Activated CD4-positive, alpha-beta T cell treated with anti-CD3 and anti-CD28 coated beads for 36 hours (primary cell): Measurements from ENCODE around the gene LRRFIP1. TPM values are rescaled to one million over a fixed set of nuclear protein-coding genes. Genes with fewer than 3 reads are reported as not detected.
A peak's percentile ranks its signal among the peaks of the same experiment; 100 is the strongest.

Source experiments
- ATAC-seq: fragments of 200-7000 bp; cut with Tn5 transposase; one replicate; pipeline ENCODE4 v1.10.0; 2021; ENCODE audit warnings: mild to moderate bottlenecking, moderate library complexity
- CTCF ChIA-PET: fragments of 350-600 bp; sonication (Branson Sonifier 250); formaldehyde crosslinking; loops from one replicate; lab custom pipeline; 2021; ENCODE audit warnings: antibody characterized with exemption; lab: Charles Lee
- POLR2A ChIA-PET: fragments of 350-600 bp; sonication (Branson Sonifier 250); formaldehyde crosslinking; loops from one replicate; lab custom pipeline; 2021; ENCODE audit warnings: antibody characterized with exemption, inconsistent platforms; lab: Charles Lee
- DNase-seq: peaks from one replicate; pipeline ENCODE4 v3.0.0-alpha.2; 2020
- H3K27ac Mint-ChIP-seq: one replicate; pipeline ENCODE4 v1.8.0; 2021; ENCODE audit warnings: mixed read lengths
- H3K27me3 Mint-ChIP-seq: one replicate; pipeline ENCODE4 v1.8.0; 2021; ENCODE audit warnings: mixed read lengths
- H3K36me3 Mint-ChIP-seq: one replicate; pipeline ENCODE4 v1.8.0; 2021; ENCODE audit warnings: low read depth, mixed read lengths
- H3K4me1 Mint-ChIP-seq: one replicate; pipeline ENCODE4 v1.8.0; 2021; ENCODE audit warnings: mixed read lengths
- H3K4me3 Mint-ChIP-seq: one replicate; pipeline ENCODE4 v1.8.0; 2021; ENCODE audit warnings: mild to moderate bottlenecking, moderate library complexity, mixed read lengths
- H3K9me3 Mint-ChIP-seq: one replicate; pipeline ENCODE4 v1.8.0; 2021; ENCODE audit warnings: low read depth, mixed read lengths
- intact Hi-C, 2 experiments: fragments of 100-400 bp; cut with DNase I in 1 of 2; cut with micrococcal nuclease in 1 of 2; formaldehyde crosslinking; loops; one replicate each; pipeline versions ENCODE4 v1.14.2 to v1.15.1; 2022 to 2024; cut with DNase I, micrococcal nuclease
- total RNA-seq, 2 experiments: library from RNA; stranded (reverse); gene quantifications; one replicate each; pipeline ENCODE4 v1.2.3, GENCODE V29; 2021

LRRFIP1 gene
- total RNA-seq, 2 experiments from 2014 or later, result 234 to 235 TPM

DNA sequence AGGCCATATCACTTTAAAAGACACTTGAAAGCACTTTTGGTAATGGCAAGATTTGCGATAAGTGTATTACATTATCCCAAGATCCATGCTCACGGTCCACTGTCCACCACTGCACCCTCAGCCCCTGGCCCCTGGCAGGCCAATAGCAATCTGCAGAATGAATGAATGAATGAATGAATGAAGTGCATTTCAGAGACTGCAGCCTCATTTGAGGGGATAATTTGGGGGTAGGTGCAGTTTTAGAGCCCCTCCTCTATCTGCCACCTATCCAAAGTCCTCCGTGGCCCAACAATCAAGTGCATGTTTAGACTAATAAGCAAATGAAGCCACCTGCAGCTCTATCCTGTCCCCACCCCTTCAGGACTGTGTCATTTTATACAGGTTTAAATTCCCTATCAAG is 169.9 kb downstream of the LRRFIP1 start:
- Mint-ChIP-seq H3K36me3 (peaks cover 14% of the 10 kb centered on the region), H3K27me3 (no peaks in the 10 kb centered on the region), H3K27ac (no peak overlapping the region), H3K4me3 (no peak overlapping the region), H3K4me1 (no peaks in the 10 kb centered on the region), H3K9me3 (peaks cover 6% of the 10 kb centered on the region)
- intact Hi-C loops, result no loop called here
- ChIA-PET POLR2A (no interaction called here), CTCF (no interaction called here)
- ATAC-seq (no peak), DNase-seq (no peak)

GRCh38 chr2:237798236-237799059 is 171.1 kb downstream of the LRRFIP1 start, which contains the start of gene RBM44:
Gene RBM44 (plus strand): TSS chr2:237798779. CDS start chr2:237813610, 14,831 bp downstream.
- DNase-seq (no peak), ATAC-seq (no peak)
- intact Hi-C loops, result no loop called here
- Mint-ChIP-seq H3K27me3 (no peaks in the 10 kb centered on the region), H3K27ac (no peak within 1 kb of the TSS), H3K9me3 (peaks cover 6% of the 10 kb centered on the region), H3K36me3 (peaks cover 11% of the 10 kb centered on the region), H3K4me3 (no peak within 1 kb of the TSS), H3K4me1 (no peaks in the 10 kb centered on the region)
- ChIA-PET CTCF (no interaction called here), POLR2A (no interaction called here)

GRCh38 chr2:237799060-237799428 is 171.7 kb downstream of the LRRFIP1 start:
- Mint-ChIP-seq H3K4me3 (no peak overlapping the region), H3K9me3 (peaks cover 6% of the 10 kb centered on the region), H3K27ac (no peak overlapping the region), H3K27me3 (no peaks in the 10 kb centered on the region), H3K36me3 (peaks cover 11% of the 10 kb centered on the region), H3K4me1 (no peaks in the 10 kb centered on the region)
- ChIA-PET POLR2A (no interaction called here), CTCF (interaction anchor here (0.6 kb wide), 1 partner anchor 375 kb away, joined by 3 read pairs; no protein-coding TSS in a partner anchor)
- ATAC-seq, result no peak
- intact Hi-C loops, result no loop called here
- no peak for DNase-seq

DNA sequence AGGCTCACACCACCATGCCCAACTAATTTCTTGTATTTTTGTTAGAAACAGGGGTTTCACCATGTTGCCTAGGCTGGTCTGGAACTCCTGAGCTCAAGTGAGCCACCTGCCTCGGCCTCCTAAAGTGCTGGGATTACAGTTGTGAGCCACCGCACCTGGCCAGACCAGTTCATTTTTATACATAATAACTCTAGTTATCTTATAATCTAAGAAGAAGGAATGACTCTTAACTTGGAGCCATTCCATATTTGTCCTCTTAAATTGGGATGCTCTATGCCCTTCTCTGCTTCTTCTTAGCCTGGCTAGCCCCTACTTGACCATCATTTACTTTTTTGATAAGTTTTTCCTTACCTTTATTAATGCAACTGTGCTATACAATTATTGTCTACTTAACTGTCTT is 174.1 kb downstream of the LRRFIP1 start:
- no peak overlapping the region for H3K27ac Mint-ChIP-seq
- no peaks in the 10 kb centered on the region for H3K27me3 Mint-ChIP-seq
- CTCF ChIA-PET, result no interaction called here
- peaks cover 11% of the 10 kb centered on the region for H3K36me3 Mint-ChIP-seq
- intact Hi-C loops, result no loop called here
- ATAC-seq, result no peak
- no peak overlapping the region for H3K4me3 Mint-ChIP-seq
- POLR2A ChIA-PET, result no interaction called here
- H3K4me1 Mint-ChIP-seq, result no peaks in the 10 kb centered on the region
- H3K9me3 Mint-ChIP-seq, result peaks cover 6% of the 10 kb centered on the region
- DNase-seq, result no peak

- intact Hi-C loops, result no loop called here
- ChIA-PET POLR2A (no interaction called here), CTCF (no interaction called here)
- H3K27me3 Mint-ChIP-seq, result no peaks in the 10 kb centered on the region
- no peak overlapping the region for H3K27ac Mint-ChIP-seq
- H3K9me3 Mint-ChIP-seq, result no peaks in the 10 kb centered on the region
- H3K4me1 Mint-ChIP-seq, result no peaks in the 10 kb centered on the region
- H3K36me3 Mint-ChIP-seq, result no peaks in the 10 kb centered on the region
- H3K4me3 Mint-ChIP-seq, result no peak overlapping the region
- no peak for ATAC-seq
- no peak for DNase-seq
Observed at GRCh38 chr2:237806334-237806733, 178.9 kb downstream of the LRRFIP1 start.

DNA sequence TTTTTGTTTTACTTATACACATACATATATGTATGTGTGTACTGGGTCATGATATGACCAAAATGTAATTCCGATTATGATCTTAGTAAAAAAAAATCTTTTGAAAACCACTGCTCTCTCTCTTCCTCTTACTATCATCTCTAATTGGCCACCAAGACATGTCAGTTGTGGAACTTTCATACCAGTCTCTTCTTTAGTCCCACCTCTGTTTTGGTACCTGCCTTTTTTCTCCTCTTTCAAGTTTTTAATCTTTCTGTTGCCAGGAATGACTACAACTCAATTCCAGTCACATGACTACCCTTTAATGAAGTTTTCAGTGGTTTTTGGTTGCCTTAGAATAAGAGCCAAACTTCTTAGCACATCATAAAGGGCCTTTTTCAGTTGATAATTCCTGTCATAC is 188.2 kb downstream of the LRRFIP1 start:
- POLR2A ChIA-PET, result no interaction called here
- Mint-ChIP-seq H3K4me3 (no peak overlapping the region), H3K36me3 (no peaks in the 10 kb centered on the region), H3K4me1 (peaks cover 19% of the 10 kb centered on the region), H3K27me3 (no peaks in the 10 kb centered on the region), H3K27ac (no peak overlapping the region), H3K9me3 (no peaks in the 10 kb centered on the region)
- ATAC-seq (peak; percentile 95), DNase-seq (no peak)
- intact Hi-C loops, result loop anchor here in 1 of 2 experiments (5.0 kb wide), 2 partner anchors 182 to 233 kb away; no protein-coding TSS in a partner anchor
- CTCF ChIA-PET, result no interaction called here

DNA sequence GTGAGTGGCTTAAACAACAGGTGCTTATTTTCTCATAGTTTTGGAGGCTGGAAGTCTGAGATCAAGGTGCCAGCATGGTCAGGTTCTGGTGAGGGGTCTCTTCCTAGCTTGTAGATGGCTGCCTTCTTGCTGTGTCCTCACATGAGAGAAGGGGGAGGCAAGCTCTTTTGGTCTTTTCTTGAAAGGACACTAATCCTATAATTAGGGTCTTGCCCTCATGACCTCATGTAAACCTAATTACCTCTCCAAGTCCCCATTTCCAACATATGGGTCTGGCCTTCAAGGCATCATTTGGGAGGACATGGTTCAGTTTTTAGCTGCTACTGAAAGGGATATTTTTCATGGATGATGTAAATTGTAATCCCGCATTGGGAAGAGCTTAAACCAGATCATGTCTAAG is 189.1 kb downstream of the LRRFIP1 start:
- Mint-ChIP-seq H3K9me3 (no peaks in the 10 kb centered on the region), H3K4me1 (peaks cover 19% of the 10 kb centered on the region), H3K4me3 (no peak overlapping the region), H3K27me3 (no peaks in the 10 kb centered on the region), H3K36me3 (no peaks in the 10 kb centered on the region), H3K27ac (no peak overlapping the region)
- ChIA-PET CTCF (interaction anchor here (0.5 to 0.8 kb wide), 5 partner anchors 17 to 345 kb away, joined by 3 to 4 read pairs (median 3); no protein-coding TSS in a partner anchor), POLR2A (no interaction called here)
- intact Hi-C loops, result loop anchor here in 1 of 2 experiments (5.0 kb wide), 2 partner anchors 181 to 234 kb away; no protein-coding TSS in a partner anchor
- DNase-seq (no peak), ATAC-seq (no peak)

GRCh38 chr2:237818066-237818473 is 190.7 kb downstream of the LRRFIP1 start:
- ATAC-seq, result no peak
- no peaks in the 10 kb centered on the region for H3K36me3 Mint-ChIP-seq

GRCh38 chr2:237819231-237819630 is 191.8 kb downstream of the LRRFIP1 start:
- intact Hi-C loops, result loop anchor here in 1 of 2 experiments (5.0 kb wide), 2 partner anchors 178 to 237 kb away; no protein-coding TSS in a partner anchor
- Mint-ChIP-seq H3K27me3 (no peaks in the 10 kb centered on the region), H3K9me3 (no peaks in the 10 kb centered on the region), H3K27ac (no peak overlapping the region), H3K4me3 (no peak overlapping the region), H3K4me1 (peaks cover 19% of the 10 kb centered on the region), H3K36me3 (no peaks in the 10 kb centered on the region)
- ATAC-seq (no peak), DNase-seq (no peak)
- CTCF ChIA-PET, result no interaction called here
- POLR2A ChIA-PET, result no interaction called here

More at GRCh38 chr2:237818066-237818473, 190.7 kb downstream of the LRRFIP1 start:
- no peak for DNase-seq
- Mint-ChIP-seq H3K27me3 (no peaks in the 10 kb centered on the region), H3K4me3 (no peak overlapping the region), H3K9me3 (no peaks in the 10 kb centered on the region), H3K4me1 (peaks cover 19% of the 10 kb centered on the region), H3K27ac (peak overlapping the region; percentile 21)
- intact Hi-C loops, result loop anchor here in 1 of 2 experiments (5.0 kb wide), 2 partner anchors 179 to 236 kb away; no protein-coding TSS in a partner anchor
- CTCF ChIA-PET, result no interaction called here
- POLR2A ChIA-PET, result no interaction called here

- DNase-seq, result no peak
- intact Hi-C loops, result no loop called here
- no peaks in the 10 kb centered on the region for H3K9me3 Mint-ChIP-seq
- H3K36me3 Mint-ChIP-seq, result no peaks in the 10 kb centered on the region
- no peaks in the 10 kb centered on the region for H3K27me3 Mint-ChIP-seq
- H3K4me1 Mint-ChIP-seq, result peaks cover 16% of the 10 kb centered on the region
- ChIA-PET POLR2A (no interaction called here), CTCF (interaction anchor here (0.6 kb wide), 1 partner anchor 750 kb away, joined by 3 read pairs; no protein-coding TSS in a partner anchor)
- H3K4me3 Mint-ChIP-seq, result no peak overlapping the region
- ATAC-seq, result no peak
- no peak overlapping the region for H3K27ac Mint-ChIP-seq
Observed at GRCh38 chr2:237820421-237820820, 193.0 kb downstream of the LRRFIP1 start.

- no peak overlapping the region for H3K4me3 Mint-ChIP-seq
- no peaks in the 10 kb centered on the region for H3K9me3 Mint-ChIP-seq
Observed at GRCh38 chr2:237823544-237823943, 196.2 kb downstream of the LRRFIP1 start.

DNA sequence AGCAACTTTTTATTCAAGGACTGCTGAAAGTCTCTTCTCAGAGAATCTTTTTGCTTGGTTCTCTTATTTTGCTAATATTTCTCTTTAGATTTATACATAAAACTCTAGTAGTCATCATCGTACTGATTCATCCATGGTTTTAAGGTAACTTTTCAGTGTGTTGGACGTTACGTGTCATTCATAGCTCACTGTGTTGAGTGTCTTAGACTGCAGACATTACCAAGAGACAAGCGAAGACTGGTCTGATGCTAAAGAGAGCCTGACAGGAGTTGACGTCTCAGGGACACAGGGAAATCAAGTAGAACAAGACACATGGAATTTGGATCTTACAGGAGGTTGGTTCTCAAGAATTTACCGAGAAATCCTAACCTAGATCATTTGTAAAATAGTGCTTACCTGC is 196.7 kb downstream of the LRRFIP1 start:
- Mint-ChIP-seq H3K27ac (no peak overlapping the region), H3K4me3 (no peak overlapping the region), H3K9me3 (no peaks in the 10 kb centered on the region), H3K4me1 (peaks cover 2% of the 10 kb centered on the region), H3K27me3 (no peaks in the 10 kb centered on the region), H3K36me3 (no peaks in the 10 kb centered on the region)
- DNase-seq (no peak), ATAC-seq (no peak)
- intact Hi-C loops, result no loop called here
- POLR2A ChIA-PET, result no interaction called here
- CTCF ChIA-PET, result no interaction called here

More at GRCh38 chr2:237823544-237823943, 196.2 kb downstream of the LRRFIP1 start:
- H3K36me3 Mint-ChIP-seq, result no peaks in the 10 kb centered on the region
- intact Hi-C loops, result no loop called here
- ChIA-PET CTCF (interaction anchor here (0.7 kb wide), 1 partner anchor 12 kb away, joined by 3 read pairs; no protein-coding TSS in a partner anchor), POLR2A (no interaction called here)
- no peak for ATAC-seq
- H3K4me1 Mint-ChIP-seq, result peaks cover 3% of the 10 kb centered on the region
- H3K27me3 Mint-ChIP-seq, result no peaks in the 10 kb centered on the region
- H3K27ac Mint-ChIP-seq, result no peak overlapping the region
- DNase-seq, result no peak
